ENCODE results near the gene BMP6. TPM values are rescaled to one million over a fixed set of nuclear protein-coding genes. Genes with fewer than 3 reads are reported as not detected.

BMP6 gene
- total RNA-seq, 2 experiments from 2014 or later: not detected

DNA sequence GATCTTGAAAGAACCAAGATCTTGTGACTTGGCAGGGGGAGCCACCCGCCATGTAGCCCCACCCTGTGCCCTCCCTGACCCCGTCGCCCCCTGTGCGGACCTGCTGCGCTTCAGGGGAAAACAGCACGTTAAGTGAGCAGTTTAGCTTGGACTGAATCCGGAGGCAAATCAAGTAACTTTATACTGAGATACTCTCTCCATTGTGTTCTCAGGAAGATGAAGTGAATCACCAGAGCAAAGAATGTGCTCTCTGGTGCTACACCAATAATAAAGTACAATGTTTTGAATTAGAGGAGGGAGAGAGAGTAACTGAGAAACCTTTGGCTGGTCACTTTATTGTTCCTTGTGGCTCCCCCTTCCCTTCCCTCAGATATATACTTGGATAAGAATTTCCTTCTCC, 101.2 kb downstream of the BMP6 start:
- Mint-ChIP-seq H3K36me3 (ENCODE audit: low read depth) (no peaks in the 10 kb centered on the region), H3K4me1 (ENCODE audit: low read depth) (no peaks in the 10 kb centered on the region), H3K27ac (no peak overlapping the region), H3K27me3 (peaks cover 22% of the 10 kb centered on the region), H3K4me3 (no peak overlapping the region), H3K9me3 (no peaks in the 10 kb centered on the region)
- ChIA-PET CTCF (no interaction called here), POLR2A (no interaction called here)
- intact Hi-C loops (cut with DNase I, micrococcal nuclease): no loop called here
- no peaks in the 10 kb centered on the region for H3K36me3 ChIP-seq (ENCODE audit: insufficient read depth, low read length)
- H3K27ac ChIP-seq (ENCODE audit: low read depth in 1 of 2, low read length in 2 of 2): no peak overlapping the region
- no peak for ATAC-seq (ENCODE audit: poor library complexity)
- peaks cover 0 to 3% of the 10 kb centered on the region in 2 experiments for H3K27me3 ChIP-seq (ENCODE audit: control insufficient read depth in 1 of 2, insufficient read depth in 2 of 2, low read length in 2 of 2)
- no peak for DNase-seq
- H3K4me3 ChIP-seq (ENCODE audit: low read length): no peak overlapping the region
- peaks cover 0 to 6% of the 10 kb centered on the region in 2 experiments for H3K9me3 ChIP-seq (ENCODE audit: control insufficient read depth in 1 of 2, insufficient read depth in 1 of 2, low read length in 2 of 2)
- TF ChIP-seq, protein P1, sequence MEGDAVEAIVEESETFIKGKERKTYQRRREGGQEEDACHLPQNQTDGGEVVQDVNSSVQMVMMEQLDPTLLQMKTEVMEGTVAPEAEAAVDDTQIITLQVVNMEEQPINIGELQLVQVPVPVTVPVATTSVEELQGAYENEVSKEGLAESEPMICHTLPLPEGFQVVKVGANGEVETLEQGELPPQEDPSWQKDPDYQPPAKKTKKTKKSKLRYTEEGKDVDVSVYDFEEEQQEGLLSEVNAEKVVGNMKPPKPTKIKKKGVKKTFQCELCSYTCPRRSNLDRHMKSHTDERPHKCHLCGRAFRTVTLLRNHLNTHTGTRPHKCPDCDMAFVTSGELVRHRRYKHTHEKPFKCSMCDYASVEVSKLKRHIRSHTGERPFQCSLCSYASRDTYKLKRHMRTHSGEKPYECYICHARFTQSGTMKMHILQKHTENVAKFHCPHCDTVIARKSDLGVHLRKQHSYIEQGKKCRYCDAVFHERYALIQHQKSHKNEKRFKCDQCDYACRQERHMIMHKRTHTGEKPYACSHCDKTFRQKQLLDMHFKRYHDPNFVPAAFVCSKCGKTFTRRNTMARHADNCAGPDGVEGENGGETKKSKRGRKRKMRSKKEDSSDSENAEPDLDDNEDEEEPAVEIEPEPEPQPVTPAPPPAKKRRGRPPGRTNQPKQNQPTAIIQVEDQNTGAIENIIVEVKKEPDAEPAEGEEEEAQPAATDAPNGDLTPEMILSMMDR (IDR thresholded peaks at IDR 0.05): no peak
- no peaks in the 10 kb centered on the region for H3K4me1 ChIP-seq (ENCODE audit: insufficient read depth, low read length)

DNA sequence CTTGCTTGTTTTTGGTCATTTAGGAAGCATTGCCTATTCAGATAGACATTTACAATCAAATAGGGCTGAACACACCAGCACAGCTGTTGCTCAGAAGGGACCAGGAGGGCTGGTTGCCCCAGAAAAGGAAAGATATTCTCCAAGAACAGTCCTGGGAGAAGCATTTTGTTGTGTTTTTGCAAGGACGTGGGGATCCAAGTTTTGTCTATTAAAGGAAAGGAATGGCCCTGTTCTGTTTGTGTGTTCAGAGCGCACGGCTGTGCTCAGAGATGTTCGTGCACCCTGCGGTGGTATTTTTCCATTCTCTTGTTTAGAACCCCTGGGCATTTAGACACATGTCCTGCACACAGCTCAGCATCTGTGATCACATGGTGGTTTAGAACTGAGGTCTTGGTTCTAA, 102.2 kb downstream of the BMP6 start:
- Mint-ChIP-seq H3K4me1 (ENCODE audit: low read depth) (no peaks in the 10 kb centered on the region), H3K4me3 (no peak overlapping the region), H3K27me3 (peaks cover 16% of the 10 kb centered on the region), H3K36me3 (ENCODE audit: low read depth) (no peaks in the 10 kb centered on the region), H3K27ac (no peak overlapping the region), H3K9me3 (no peaks in the 10 kb centered on the region)
- CTCF ChIA-PET: no interaction called here
- TF ChIP-seq, protein P1 (IDR thresholded peaks at IDR 0.05): no peak
- Histone ChIP-seq H3K36me3 (ENCODE audit: insufficient read depth, low read length) (no peaks in the 10 kb centered on the region), H3K27me3 (ENCODE audit: control insufficient read depth in 1 of 2, insufficient read depth in 2 of 2, low read length in 2 of 2) (peaks cover 0 to 3% of the 10 kb centered on the region in 2 experiments), H3K9me3 (ENCODE audit: control insufficient read depth in 1 of 2, insufficient read depth in 1 of 2, low read length in 2 of 2) (peaks cover 0 to 6% of the 10 kb centered on the region in 2 experiments), H3K4me1 (ENCODE audit: insufficient read depth, low read length) (no peaks in the 10 kb centered on the region), H3K27ac (ENCODE audit: low read depth in 1 of 2, low read length in 2 of 2) (no peak overlapping the region), H3K4me3 (ENCODE audit: low read length) (no peak overlapping the region)
- intact Hi-C loops (cut with DNase I, micrococcal nuclease): no loop called here
- ATAC-seq (ENCODE audit: poor library complexity) (no peak), DNase-seq (no peak)
- POLR2A ChIA-PET: no interaction called here

DNA sequence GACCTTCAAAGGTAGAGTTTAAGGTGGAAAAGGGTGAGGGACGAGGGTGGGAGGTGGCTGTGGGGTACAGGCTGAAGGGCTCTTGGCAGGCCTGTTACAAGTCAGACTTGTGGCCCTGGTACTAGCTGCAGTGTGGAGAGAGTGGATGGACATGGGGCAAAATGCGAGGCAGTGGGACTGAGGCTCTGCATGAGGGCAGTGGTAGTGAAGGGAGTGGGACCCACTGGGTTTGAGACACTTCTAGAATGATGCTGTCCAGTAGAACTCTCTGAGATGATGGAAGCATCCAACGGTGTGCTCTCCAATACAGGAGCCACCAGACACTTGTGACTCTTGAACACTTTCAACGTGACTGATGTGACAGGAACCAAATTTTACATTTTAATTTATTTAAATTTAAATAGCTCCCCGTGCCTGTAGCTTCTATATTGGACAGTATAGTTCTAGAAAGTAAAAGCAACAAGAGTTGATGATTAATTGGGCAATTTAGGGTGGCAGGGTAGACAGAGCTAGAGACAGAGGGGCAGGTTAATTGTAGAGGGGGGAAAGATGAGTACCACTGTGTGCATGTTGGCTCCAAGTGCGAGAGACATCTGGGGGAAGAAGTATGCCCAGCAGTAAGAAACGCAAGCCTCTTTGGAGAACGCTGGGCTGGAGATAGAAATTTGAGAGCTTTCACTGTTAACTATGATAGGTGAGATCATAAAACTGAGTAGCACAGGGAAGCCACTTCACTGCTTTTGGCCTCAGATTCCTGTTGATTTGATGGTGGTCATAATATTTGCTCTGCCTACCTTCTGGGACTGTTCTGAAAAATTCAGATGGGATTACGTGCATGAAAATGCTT, 107.2 kb downstream of the BMP6 start:
- DNase-seq (no peak), ATAC-seq (ENCODE audit: poor library complexity) (no peak)
- Mint-ChIP-seq H3K27me3 (peaks cover 10% of the 10 kb centered on the region), H3K27ac (no peak overlapping the region), H3K9me3 (no peaks in the 10 kb centered on the region), H3K4me3 (no peak overlapping the region), H3K4me1 (ENCODE audit: low read depth) (no peaks in the 10 kb centered on the region), H3K36me3 (ENCODE audit: low read depth) (no peaks in the 10 kb centered on the region)
- intact Hi-C loops (cut with DNase I, micrococcal nuclease): no loop called here
- no peak overlapping the region for H3K27ac ChIP-seq (ENCODE audit: low read depth in 1 of 2, low read length in 2 of 2)
- H3K27me3 ChIP-seq (ENCODE audit: control insufficient read depth in 1 of 2, insufficient read depth in 2 of 2, low read length in 2 of 2): peaks cover 0 to 3% of the 10 kb centered on the region in 2 experiments
- TF ChIP-seq, protein P1 (IDR thresholded peaks at IDR 0.05): no peak
- H3K9me3 ChIP-seq (ENCODE audit: control insufficient read depth in 1 of 2, insufficient read depth in 1 of 2, low read length in 2 of 2): peaks cover 0 to 6% of the 10 kb centered on the region in 2 experiments
- POLR2A ChIA-PET: no interaction called here
- no peaks in the 10 kb centered on the region for H3K4me1 ChIP-seq (ENCODE audit: insufficient read depth, low read length)
- no peak overlapping the region for H3K4me3 ChIP-seq (ENCODE audit: low read length)
- CTCF ChIA-PET: no interaction called here
- H3K36me3 ChIP-seq (ENCODE audit: insufficient read depth, low read length): no peaks in the 10 kb centered on the region

Data from CD4-positive, alpha-beta T cell (primary cell).